Neural cell (in vitro differentiated cells): ENCODE data around the gene BTBD7. TPM values are rescaled to one million over a fixed set of nuclear protein-coding genes. Genes with fewer than 3 reads are reported as not detected.
"Not testable (repeated sequence)": the region's sequence is repeated elsewhere in the genome, so short reads cannot be mapped to it uniquely, and the experiment has no call there.

ENCODE experiments used
- H2AFZ ChIP-seq: fragments of 200-600, 300-800 bp; sonication (generic), shearing (Covaris generic); 2 replicates; pipeline ENCODE4 v1.6.0; 2014; ENCODE audit warnings: low read depth, mild to moderate bottlenecking, antibody characterized with exemption, low read length, moderate library complexity
- H3F3A ChIP-seq: fragments of 200-600 bp; shearing (Covaris generic); 2 replicates; pipeline ENCODE4 v1.6.1; 2016; ENCODE audit warnings: mild to moderate bottlenecking, moderate library complexity, mixed read lengths, antibody characterized with exemption, low read length; ENCODE audit not compliant: insufficient read depth, poor library complexity, severe bottlenecking
- H3K27ac ChIP-seq: fragments of 200-600, 300-800 bp; sonication (generic), shearing (Covaris generic); 2 replicates; pipeline ENCODE4 v1.5.1; 2014; ENCODE audit warnings: mild to moderate bottlenecking, low read length, moderate library complexity
- H3K27me3 ChIP-seq: fragments of 300-800, 200-600 bp; sonication (generic), shearing (Covaris generic); 2 replicates; pipeline ENCODE4 v1.6.0; 2014; ENCODE audit warnings: mild to moderate bottlenecking, low read depth, low read length, moderate library complexity; ENCODE audit not compliant: insufficient read depth
- H3K36me3 ChIP-seq: fragments of 300-800, 200-600 bp; sonication (generic), shearing (Covaris generic); 2 replicates; pipeline ENCODE4 v1.5.1; 2014; ENCODE audit warnings: mild to moderate bottlenecking, antibody characterized with exemption, low read length, moderate library complexity; ENCODE audit not compliant: insufficient read depth
- H3K4me2 ChIP-seq: fragments of 300-800, 200-600 bp; sonication (generic), shearing (Covaris generic); 2 replicates; pipeline ENCODE4 v1.6.0; 2014; ENCODE audit warnings: mild to moderate bottlenecking, low read length
- H3K4me3 ChIP-seq: fragments of 300-800, 200-600 bp; sonication (generic), shearing (Covaris generic); 2 replicates; pipeline ENCODE4 v1.5.1; 2014; ENCODE audit warnings: mild to moderate bottlenecking, low read length, moderate library complexity
- H3K79me2 ChIP-seq: fragments of 200-600 bp; shearing (Covaris generic); replicated peaks from 2 replicates; pipeline ENCODE4 v1.6.0; 2014; ENCODE audit warnings: mild to moderate bottlenecking, low read length, moderate library complexity; ENCODE audit not compliant: insufficient read depth
- H3K9ac ChIP-seq: fragments of 300-800, 200-600 bp; sonication (generic), shearing (Covaris generic); 2 replicates; pipeline ENCODE4 v1.6.1; 2016; ENCODE audit warnings: mild to moderate bottlenecking, low read length, mixed read lengths
- H3K9me2 ChIP-seq: fragments of 200-600 bp; shearing (Covaris generic); 2 replicates; pipeline ENCODE4 v1.6.1; 2016; ENCODE audit warnings: mild to moderate bottlenecking, low read length, mixed read lengths; ENCODE audit not compliant: insufficient read depth
- H3K9me3 ChIP-seq: fragments of 200-600, 300-800 bp; sonication (generic), shearing (Covaris generic); 2 replicates; pipeline ENCODE4 v1.6.1; 2016; ENCODE audit warnings: mild to moderate bottlenecking, mixed run types, low read length, moderate library complexity, mixed read lengths
- H4K20me1 ChIP-seq: fragments of 200-600 bp; shearing (Covaris generic); 2 replicates; pipeline ENCODE4 v1.6.1; 2016; ENCODE audit warnings: mild to moderate bottlenecking, mixed run types; ENCODE audit not compliant: insufficient read depth
- CTCF ChIP-seq: fragments of 450-650 bp; IDR thresholded peaks from 2 replicates; pipeline ENCODE4 v1.5.1; 2014; ENCODE audit warnings: antibody characterized with exemption, mild to moderate bottlenecking, moderate library complexity; ENCODE audit not compliant: poor library complexity, severe bottlenecking
- EP300 ChIP-seq: fragments of 450-650 bp; conservative IDR thresholded peaks from 2 replicates; pipeline ENCODE4 v1.6.1; 2014; ENCODE audit warnings: antibody characterized with exemption, mild to moderate bottlenecking, moderate library complexity; ENCODE audit not compliant: poor library complexity, severe bottlenecking
- EZH2 ChIP-seq: fragments of 200-600, 300-800 bp; shearing (Covaris generic), sonication (generic); IDR thresholded peaks from 2 replicates; pipeline ENCODE4 v1.6.1; 2014; ENCODE audit warnings: antibody characterized with exemption, low read length, borderline replicate concordance, mild to moderate bottlenecking; ENCODE audit not compliant: insufficient read depth, poor library complexity, severe bottlenecking
- MXI1 ChIP-seq: fragments of 450-650 bp; conservative IDR thresholded peaks from 2 replicates; pipeline ENCODE4 v1.6.1; 2014; ENCODE audit warnings: antibody characterized with exemption, mild to moderate bottlenecking; ENCODE audit not compliant: poor library complexity, severe bottlenecking
- POLR2AphosphoS5 ChIP-seq: IDR thresholded peaks from 2 replicates; pipeline ENCODE4 v1.6.1; 2012
- RAD21 ChIP-seq: fragments of 450-650 bp; conservative IDR thresholded peaks from 2 replicates; pipeline ENCODE4 v1.6.1; 2014; ENCODE audit warnings: antibody characterized with exemption, mild to moderate bottlenecking, moderate library complexity
- REST ChIP-seq: IDR thresholded peaks from 2 replicates; pipeline ENCODE4 v1.6.1; 2012; ENCODE audit warnings: borderline replicate concordance
- SMC3 ChIP-seq: fragments of 450-650 bp; conservative IDR thresholded peaks from 2 replicates; pipeline ENCODE4 v1.6.1; 2014; ENCODE audit warnings: antibody characterized with exemption, mild to moderate bottlenecking, moderate library complexity; ENCODE audit not compliant: poor library complexity
- TAF1 ChIP-seq: IDR thresholded peaks from 2 replicates; pipeline ENCODE4 v1.6.1; 2012; ENCODE audit warnings: low read depth
- polyA plus RNA-seq: library from polyadenylated mRNA; depleted of rRNA; stranded (reverse); fragments of >200 nt; gene quantifications from 2 replicates; pipeline ENCODE4 v1.2.3, GENCODE V29; 2014

BTBD7 gene
- polyA plus RNA-seq, 1 donor from 2014 or later = 11.5 TPM

- H3F3A ChIP-seq = no peaks in the 10 kb centered on the region
- H3K27ac ChIP-seq = no peak overlapping the region
- no peaks in the 10 kb centered on the region for H3K36me3 ChIP-seq
- TF ChIP-seq TAF1 (no peak), MXI1 (no peak), EP300 (no peak), CTCF (no peak), SMC3 (no peak), REST (no peak), EZH2 (no peak), POLR2AphosphoS5 (no peak), RAD21 (no peak)
- H3K79me2 ChIP-seq = no peaks in the 10 kb centered on the region
- H4K20me1 ChIP-seq = no peaks in the 10 kb centered on the region
- H3K9ac ChIP-seq = no peak overlapping the region
- H3K4me2 ChIP-seq = no peak overlapping the region
- H3K9me2 ChIP-seq = no peaks in the 10 kb centered on the region
- H3K4me3 ChIP-seq = no peak overlapping the region
- no peaks in the 10 kb centered on the region for H3K27me3 ChIP-seq
- H3K9me3 ChIP-seq = no peaks in the 10 kb centered on the region
- H2AFZ ChIP-seq = no peak overlapping the region
Observed at GRCh38 chr14:93369713-93370266, 37.0 kb upstream of the BTBD7 start.

GRCh38 chr14:93368996-93369712 lies 36.3 kb upstream of the BTBD7 start:
- H3K27ac ChIP-seq = no peak overlapping the region
- H3F3A ChIP-seq = no peaks in the 10 kb centered on the region
- no peaks in the 10 kb centered on the region for H3K9me2 ChIP-seq
- H3K27me3 ChIP-seq = no peaks in the 10 kb centered on the region
- no peaks in the 10 kb centered on the region for H3K9me3 ChIP-seq
- no peak for TF ChIP-seq REST
- no peak for TF ChIP-seq EZH2
- TF ChIP-seq TAF1 = no peak
- TF ChIP-seq MXI1 = no peak
- no peak for TF ChIP-seq POLR2AphosphoS5
- no peak for TF ChIP-seq CTCF
- TF ChIP-seq RAD21 = no peak
- TF ChIP-seq SMC3 = no peak
- TF ChIP-seq EP300 = no peak
- H4K20me1 ChIP-seq = no peaks in the 10 kb centered on the region
- no peak overlapping the region for H3K9ac ChIP-seq
- no peak overlapping the region for H2AFZ ChIP-seq
- H3K79me2 ChIP-seq = no peaks in the 10 kb centered on the region
- H3K4me3 ChIP-seq = no peak overlapping the region
- H3K36me3 ChIP-seq = no peaks in the 10 kb centered on the region
- H3K4me2 ChIP-seq = no peak overlapping the region

- H3K36me3 ChIP-seq, H3K9me3 ChIP-seq, H4K20me1 ChIP-seq, H3K27ac ChIP-seq, H2AFZ ChIP-seq, H3K27me3 ChIP-seq, H3F3A ChIP-seq, H3K4me2 ChIP-seq, H3K9me2 ChIP-seq, H3K79me2 ChIP-seq, H3K4me3 ChIP-seq, H3K9ac ChIP-seq: not testable (repeated sequence)
Observed at GRCh38 chr14:93354873-93355272, 22.0 kb upstream of the BTBD7 start.
